GM19455 (cell line): Measurements from ENCODE around the gene PRSS3.
"Not testable (repeated sequence)": the region's sequence is repeated elsewhere in the genome, so short reads cannot be mapped to it uniquely, and the experiment has no call there.

Experiments
- ATAC-seq: cut with Tn5 transposase; IDR thresholded peaks from one replicate; pipeline ENCODE4 v1.9.1; 2021; ENCODE audit not compliant: unreplicated experiment

PRSS3 gene

DNA sequence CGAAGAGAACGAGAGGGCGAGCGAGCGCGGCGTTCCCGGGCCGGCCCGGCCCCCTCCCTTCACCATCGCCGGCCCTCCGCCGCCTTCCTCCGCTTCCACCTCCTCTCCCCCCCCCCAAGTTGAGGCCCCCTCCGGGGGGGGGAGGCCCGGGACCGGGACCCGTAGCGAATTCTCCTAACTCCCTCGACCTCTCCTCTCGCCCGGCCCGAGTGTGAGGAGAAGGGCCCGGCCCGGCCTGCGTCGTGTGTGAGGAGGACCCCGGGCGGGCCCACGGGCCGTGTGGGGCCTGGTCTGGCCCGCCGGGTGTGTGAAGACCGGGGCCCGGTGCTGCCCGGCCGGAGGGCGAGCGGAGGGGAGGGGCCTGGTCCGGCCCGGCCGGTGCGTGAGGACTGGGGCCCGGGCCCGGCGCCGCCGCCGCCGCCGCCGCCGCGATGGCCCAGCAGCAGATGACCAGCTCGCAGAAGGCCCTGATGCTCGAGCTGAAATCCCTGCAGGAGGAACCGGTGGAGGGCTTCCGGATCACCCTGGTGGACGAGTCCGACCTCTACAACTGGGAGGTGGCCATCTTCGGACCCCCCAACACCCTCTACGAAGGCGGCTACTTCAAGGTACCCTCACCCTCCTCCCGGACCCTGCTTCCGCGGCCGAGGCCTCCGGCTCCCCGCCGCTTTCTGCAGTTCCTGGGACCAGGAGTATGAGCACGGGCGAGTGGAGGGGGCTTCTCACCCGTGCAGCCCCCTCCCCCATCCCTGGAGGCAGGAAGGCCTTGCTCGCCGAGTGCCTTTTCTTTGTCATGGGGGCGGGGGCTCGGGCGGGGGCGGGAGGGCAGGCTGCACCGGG, 22.2 kb downstream of the PRSS3 start:
- peak; percentile 30 for ATAC-seq

DNA sequence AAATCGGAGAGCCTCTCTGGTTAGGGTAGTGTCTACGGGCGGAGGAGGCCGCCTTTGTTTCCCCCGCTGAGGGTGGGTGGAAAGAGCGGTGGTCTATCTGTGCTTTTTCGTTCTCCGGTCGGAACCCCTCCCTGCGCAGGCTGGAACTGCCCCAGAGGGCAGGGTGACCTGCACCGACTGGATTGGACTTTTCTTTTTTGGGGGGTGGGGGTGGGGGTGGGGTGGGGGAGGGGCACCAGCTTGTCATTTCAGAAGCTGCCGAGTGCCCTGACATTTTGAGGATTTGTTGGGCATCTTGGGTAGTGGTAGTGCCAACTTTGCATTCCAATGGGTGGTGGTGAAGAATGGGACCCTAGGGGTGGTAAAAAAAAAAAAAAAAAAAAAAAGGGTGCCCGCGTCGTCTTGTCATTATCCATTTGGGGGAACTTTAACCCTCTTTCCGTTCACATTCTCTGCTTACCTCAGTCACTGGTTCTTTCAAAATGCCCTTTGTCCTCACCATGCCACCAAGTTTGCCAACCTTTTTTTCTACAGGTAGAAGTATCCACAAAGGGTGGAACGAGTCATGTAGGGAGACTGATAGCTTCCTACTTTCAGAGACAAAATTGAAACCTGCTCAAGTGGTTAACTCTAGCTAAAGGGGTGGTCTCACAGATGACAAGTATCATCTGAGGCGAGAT, 22.9 kb downstream of the PRSS3 start:
- ATAC-seq, result no peak

DNA sequence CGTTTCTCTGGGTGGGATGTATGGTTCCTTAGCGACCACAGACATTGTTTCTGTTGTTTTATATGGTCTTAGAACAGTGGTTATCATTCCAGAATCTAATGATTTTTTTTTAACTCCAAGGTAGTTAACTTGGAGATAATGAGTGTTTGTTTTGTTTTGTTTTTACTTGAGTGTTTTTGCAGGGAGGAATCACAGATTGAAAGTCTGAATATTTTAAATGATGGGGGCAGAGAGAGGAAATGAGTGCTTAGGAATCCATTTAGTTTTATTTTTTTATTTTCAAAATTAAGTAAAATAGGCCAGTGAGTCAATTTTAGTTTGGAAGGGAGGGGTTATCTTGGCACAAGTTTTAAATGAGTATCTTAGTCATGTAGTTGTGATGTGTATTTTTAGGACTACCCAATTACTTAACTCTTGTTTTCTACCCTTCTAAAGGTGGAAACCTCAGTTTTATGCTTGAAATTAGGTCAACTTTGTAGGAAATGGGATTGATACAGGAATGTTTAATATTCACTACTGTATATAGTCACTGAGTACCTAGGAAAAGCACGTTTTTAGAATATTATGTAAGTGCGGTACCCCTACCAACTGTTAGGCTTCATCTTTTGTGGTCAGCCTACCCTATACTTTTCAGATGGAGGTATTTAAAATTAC, 23.6 kb downstream of the PRSS3 start:
- no peak for ATAC-seq

DNA sequence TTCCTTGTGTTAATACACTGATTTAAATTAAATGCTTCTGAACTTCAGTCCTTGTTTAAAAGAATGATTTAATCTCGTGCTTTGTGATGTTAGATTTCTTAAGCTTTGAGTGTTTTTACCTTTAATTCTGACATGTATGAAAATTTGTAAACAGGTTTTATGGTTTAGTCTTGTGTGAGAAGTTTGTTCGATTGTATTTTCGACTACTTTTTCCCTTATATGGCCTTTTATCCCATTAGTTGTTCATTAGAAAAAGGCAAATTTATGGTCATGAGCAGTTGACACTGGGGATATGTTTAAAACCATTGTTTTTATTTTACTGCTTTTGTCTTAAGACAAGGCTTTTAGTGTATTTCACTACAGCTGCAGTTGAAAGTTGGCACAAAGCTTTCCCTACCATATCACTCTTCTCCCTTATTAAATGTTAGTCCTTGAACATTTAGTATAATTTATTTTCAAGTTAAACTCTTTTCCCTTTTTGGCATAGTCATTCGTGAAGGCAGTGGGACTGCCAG, 24.9 kb downstream of the PRSS3 start:
- ATAC-seq, result no peak

DNA sequence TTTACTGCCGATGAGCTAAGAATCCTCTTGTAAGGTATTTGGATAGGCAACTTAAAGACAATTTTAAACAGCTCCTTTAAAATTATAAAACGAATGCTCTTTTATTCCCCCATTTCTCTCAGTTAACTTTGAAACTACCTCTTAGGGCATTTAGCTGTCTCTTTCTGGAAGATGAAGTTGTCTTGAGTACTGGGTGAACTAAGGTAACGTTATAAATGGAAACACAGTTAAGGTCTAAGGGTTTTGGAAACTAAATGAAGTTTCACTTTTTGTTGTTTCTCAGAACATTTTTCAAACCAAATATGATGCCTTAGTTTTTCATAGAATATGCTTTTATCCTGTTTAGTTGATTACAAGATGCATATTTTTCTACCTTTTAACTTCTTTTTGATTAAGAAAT, 28.4 kb downstream of the PRSS3 start:
- ATAC-seq, result no peak

DNA sequence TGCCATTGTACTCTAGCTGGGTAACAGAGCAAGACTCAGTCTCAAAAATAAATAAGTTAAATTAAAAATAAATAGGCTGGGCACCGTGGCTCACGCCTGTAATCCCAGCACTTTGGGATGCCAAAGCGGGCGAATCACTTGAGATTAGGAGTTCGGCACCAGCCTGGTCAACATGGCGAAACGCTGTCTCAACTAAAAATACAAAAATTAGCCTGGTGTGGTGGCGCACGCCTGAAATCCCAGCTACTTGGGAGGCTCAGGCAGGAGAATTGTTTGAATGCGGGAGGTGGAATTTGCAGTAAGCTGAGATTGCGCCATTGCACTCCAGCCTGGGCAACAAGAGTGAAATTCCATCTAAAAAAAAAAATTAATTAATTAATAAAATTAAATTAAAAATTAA, 31.9 kb downstream of the PRSS3 start:
- not testable (repeated sequence) for ATAC-seq

DNA sequence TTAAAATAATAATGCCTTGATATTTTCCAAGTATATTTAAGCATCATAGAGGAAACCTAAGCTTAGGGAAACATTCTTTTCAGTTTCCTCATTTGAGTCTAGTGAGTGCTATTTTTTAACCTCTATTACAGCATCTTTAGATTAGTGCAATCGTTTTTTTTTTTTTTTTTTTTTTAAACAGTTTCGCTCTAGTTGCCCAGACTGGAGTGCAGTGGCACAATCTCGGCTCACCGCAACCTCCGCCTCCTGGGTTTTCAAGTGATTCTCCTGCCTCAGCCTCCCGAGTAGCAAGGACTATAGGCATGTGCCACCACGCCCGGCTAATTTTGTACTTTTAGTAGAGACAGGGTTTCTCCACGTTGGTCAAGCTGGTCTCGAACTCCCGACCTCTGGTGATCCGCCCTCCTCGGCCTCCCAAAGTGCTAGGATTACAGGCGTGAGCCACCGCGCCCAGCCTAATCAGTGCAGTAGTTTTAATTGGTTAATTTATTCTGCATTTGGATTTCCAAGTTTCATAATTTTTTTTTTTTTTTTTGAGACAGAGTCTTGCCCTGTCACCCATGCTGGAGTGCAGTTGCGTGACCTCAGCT, 34.4 kb downstream of the PRSS3 start:
- not testable (repeated sequence) for ATAC-seq

DNA sequence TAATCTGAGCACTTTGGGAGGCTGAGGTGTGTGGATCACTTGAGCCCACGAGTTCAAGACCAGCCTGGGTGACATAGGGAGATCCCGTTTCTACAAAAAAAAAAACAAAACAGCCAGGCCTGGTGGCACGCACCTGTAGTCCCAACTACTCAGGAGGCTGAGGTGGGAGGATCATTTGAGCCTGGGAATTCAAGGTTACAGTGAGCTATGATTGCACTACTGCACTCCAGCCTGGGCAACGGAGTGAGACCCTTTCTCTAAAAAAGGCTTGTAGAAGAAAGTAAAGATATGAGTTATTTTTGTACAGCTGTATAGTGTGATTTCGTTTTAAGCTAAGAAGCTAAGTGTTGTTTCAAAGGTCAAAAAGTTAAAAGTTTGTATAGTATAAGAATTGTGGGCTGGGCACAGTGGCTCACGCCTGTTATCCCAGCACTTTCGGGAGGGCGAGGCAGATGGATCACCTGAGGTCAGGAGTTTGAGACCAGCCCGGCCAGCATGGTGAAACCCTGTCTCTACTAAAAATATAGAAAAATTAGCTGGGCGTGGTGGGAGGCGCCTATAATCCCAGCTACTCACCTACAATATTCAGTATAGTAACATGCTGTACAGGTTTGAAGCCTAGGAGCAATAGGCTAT, 40.4 kb downstream of the PRSS3 start:
- no peak for ATAC-seq

GRCh38 chr9:33836261-33836660, 40.9 kb downstream of the PRSS3 start:
- ATAC-seq, result not testable (repeated sequence)

DNA sequence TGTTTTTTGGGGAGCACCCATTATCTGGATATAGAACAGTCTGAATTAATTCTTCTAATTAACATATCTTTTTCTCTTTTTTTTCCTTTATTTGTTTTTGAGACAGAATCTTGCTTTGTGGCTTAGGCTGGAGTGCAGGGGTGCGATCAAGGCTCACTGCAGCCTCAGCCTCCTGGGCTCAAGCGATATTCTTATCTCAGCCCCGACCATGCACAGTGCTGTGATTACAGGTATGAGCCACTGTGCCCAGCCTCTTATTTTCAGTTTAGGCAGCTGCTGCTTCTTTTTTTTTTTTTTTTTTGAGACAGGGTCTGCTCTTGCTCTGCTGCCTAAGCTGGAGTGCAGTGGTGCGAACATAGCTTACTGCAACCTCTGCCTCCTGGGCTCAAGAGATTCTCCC, 41.8 kb downstream of the PRSS3 start:
- ATAC-seq, result no peak

DNA sequence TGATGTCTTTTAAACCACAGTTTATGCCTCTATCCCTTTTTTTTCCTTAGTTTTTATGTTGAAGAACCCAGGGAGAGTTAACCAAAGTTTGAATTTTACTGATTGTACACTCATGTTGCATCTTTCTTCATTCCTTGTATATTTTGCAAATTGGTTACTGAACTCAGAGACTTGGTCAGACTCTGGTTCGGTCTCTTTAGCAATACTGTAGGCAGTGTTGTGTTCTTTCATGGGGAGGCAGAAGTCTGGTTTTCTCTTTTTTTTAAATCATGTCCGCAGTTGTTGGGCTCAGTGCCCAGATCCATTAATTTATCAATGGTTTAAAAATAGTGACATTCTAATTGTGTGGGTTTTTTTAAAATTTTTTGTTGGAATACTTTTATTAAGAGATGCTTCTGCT, 45.0 kb downstream of the PRSS3 start:
- no peak for ATAC-seq

DNA sequence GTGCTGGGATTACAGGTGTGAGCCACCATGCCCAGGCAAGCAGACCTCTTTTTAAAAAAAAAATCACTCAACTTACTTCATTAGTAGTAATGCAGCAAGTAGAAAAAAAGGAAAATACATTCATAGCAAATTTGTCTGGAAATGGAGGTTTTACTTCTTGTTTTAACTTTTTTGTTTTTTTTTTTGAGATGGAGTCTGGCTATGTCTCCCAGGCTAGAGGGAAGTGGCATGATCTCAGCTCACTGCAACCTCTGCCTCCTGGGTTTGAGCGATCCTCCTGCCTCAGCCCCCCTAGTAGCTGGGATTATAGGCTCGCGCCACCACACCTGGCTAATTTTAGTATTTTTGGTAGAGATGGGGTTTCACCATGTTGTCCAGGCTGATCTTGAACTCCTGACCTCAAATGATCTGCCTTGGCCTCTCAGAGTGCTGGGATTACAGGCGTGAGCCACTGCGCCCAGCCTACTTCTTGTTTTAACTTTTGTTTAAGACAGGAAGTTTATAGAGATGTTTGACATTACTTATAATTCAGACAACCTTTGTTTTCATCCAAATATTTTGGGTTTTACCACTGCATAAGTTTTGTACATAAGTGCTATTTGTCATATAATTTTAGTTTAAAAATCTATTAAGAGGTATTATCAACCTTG, 48.1 kb downstream of the PRSS3 start:
- ATAC-seq, result no peak

DNA sequence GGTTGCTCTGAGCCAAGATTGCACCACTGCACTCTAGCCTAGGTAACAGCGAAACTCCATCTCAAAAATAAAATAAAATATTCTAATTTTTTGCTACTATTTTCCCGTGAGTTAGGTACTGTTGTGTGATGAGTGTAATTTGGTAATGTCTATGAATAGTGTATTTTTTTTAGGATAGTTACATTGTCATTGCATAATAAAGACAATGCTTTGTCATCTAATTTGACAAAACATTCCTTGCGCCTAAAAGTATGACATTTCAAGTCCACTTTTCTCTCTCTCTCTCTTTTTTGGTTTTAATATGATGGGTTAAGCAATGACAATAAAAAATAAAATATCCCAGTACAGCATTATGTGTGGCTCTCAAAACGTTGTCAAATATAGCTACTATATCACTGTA, 50.9 kb downstream of the PRSS3 start:
- ATAC-seq, result no peak

GRCh38 chr9:33847894-33848205, 52.5 kb downstream of the PRSS3 start:
- not testable (repeated sequence) for ATAC-seq
